HG03097 (cell line): ENCODE results near the gene ZNF343.
"Not testable (repeated sequence)": the region's sequence is repeated elsewhere in the genome, so short reads cannot be mapped to it uniquely, and the experiment has no call there.

Experiments used
- ATAC-seq: cut with Tn5 transposase; IDR thresholded peaks from one replicate; pipeline ENCODE4 v1.9.1; 2021; ENCODE audit not compliant: unreplicated experiment, low FRiP score

The ZNF343 gene

GRCh38 chr20:2508631-2509467, at the start of gene ZNF343:
Gene ZNF343, minus strand, starts transcription at chr20:2508915. Its CDS starts 15,020 bp downstream, at chr20:2493895.
- peak; percentile 91 for ATAC-seq

GRCh38 chr20:2557873-2558580, 49.3 kb upstream of the ZNF343 start:
- ATAC-seq, result no peak

- no peak for ATAC-seq
Measured at GRCh38 chr20:2545594-2545993, 36.9 kb upstream of the ZNF343 start.

- no peak for ATAC-seq
Measured at GRCh38 chr20:2544211-2544610, 35.5 kb upstream of the ZNF343 start.

- ATAC-seq, result no peak
Measured at GRCh38 chr20:2542361-2542760, 33.6 kb upstream of the ZNF343 start.

GRCh38 chr20:2541940-2542339, 33.2 kb upstream of the ZNF343 start:
- no peak for ATAC-seq

- ATAC-seq, result no peak
Measured at GRCh38 chr20:2538931-2539720, 30.4 kb upstream of the ZNF343 start.

GRCh38 chr20:2538356-2538755, 29.6 kb upstream of the ZNF343 start:
- no peak for ATAC-seq

GRCh38 chr20:2537101-2537500, 28.4 kb upstream of the ZNF343 start:
- no peak for ATAC-seq

- ATAC-seq, result no peak
Measured at GRCh38 chr20:2536560-2536986, 27.9 kb upstream of the ZNF343 start, which contains the start of gene TMC2. Gene TMC2, plus strand, starts transcription at chr20:2536573. Its CDS starts 49 bp downstream, at chr20:2536622.

- ATAC-seq, result no peak
Measured at GRCh38 chr20:2535711-2536559, 27.2 kb upstream of the ZNF343 start.

- ATAC-seq, result no peak
Measured at GRCh38 chr20:2533118-2533517, 24.4 kb upstream of the ZNF343 start.

GRCh38 chr20:2528671-2529271, 20.1 kb upstream of the ZNF343 start:
- no peak for ATAC-seq

GRCh38 chr20:2527762-2528161, 19.0 kb upstream of the ZNF343 start:
- ATAC-seq, result no peak

- not testable (repeated sequence) for ATAC-seq
Measured at GRCh38 chr20:2526218-2526583, 17.5 kb upstream of the ZNF343 start.

GRCh38 chr20:2524709-2525506, 16.2 kb upstream of the ZNF343 start:
- no peak for ATAC-seq

- peak; percentile 52 for ATAC-seq
Measured at GRCh38 chr20:2523919-2524708, 15.4 kb upstream of the ZNF343 start.

- not testable (repeated sequence) for ATAC-seq
Measured at GRCh38 chr20:2522826-2523429, 14.2 kb upstream of the ZNF343 start.
